SKM-1 treated with dmso at 0.1 percent for 144 hours (cell line): Measurements from ENCODE around the gene JAK3.
"Not testable (repeated sequence)": the region's sequence is repeated elsewhere in the genome, so short reads cannot be mapped to it uniquely, and the experiment has no call there.

ENCODE experiments used
- DNase-seq: peaks from one replicate; lab custom pipeline; 2025; ENCODE audit not compliant: unreplicated experiment; lab: John Stamatoyannopoulos, UW

The JAK3 gene

GRCh38 chr19:17807731-17808316, 40.0 kb downstream of the JAK3 start:
- DNase-seq: no peak

- DNase-seq: no peak
These were observed 40.8 kb downstream of the JAK3 start for GRCh38 chr19:17806945-17807344.

GRCh38 chr19:17805427-17805826, 42.4 kb downstream of the JAK3 start:
- DNase-seq: no peak

- DNase-seq: peak; percentile 54
These were observed 44.4 kb downstream of the JAK3 start for GRCh38 chr19:17803264-17803896.

- DNase-seq: no peak
These were observed 45.5 kb downstream of the JAK3 start for GRCh38 chr19:17802137-17802858.

GRCh38 chr19:17798599-17798998, 49.2 kb downstream of the JAK3 start:
- DNase-seq: not testable (repeated sequence)

- no peak for DNase-seq
These were observed 50.2 kb downstream of the JAK3 start for GRCh38 chr19:17797424-17798201.

GRCh38 chr19:17796838-17797423, 50.9 kb downstream of the JAK3 start:
- DNase-seq: no peak

- no peak for DNase-seq
These were observed 51.6 kb downstream of the JAK3 start for GRCh38 chr19:17796013-17796837.

- no peak for DNase-seq
These were observed 52.3 kb downstream of the JAK3 start for GRCh38 chr19:17795495-17795856.

- DNase-seq: no peak
These were observed 52.9 kb downstream of the JAK3 start, which contains the start of gene B3GNT3 for GRCh38 chr19:17794731-17795494. Gene B3GNT3, plus strand, starts transcription at chr19:17795138. Its CDS starts 12,670 bp downstream, at chr19:17807808.

- DNase-seq: no peak
These were observed 53.4 kb downstream of the JAK3 start for GRCh38 chr19:17794412-17794730.

GRCh38 chr19:17790059-17790780, 57.6 kb downstream of the JAK3 start:
- no peak for DNase-seq

GRCh38 chr19:17788632-17789031, 59.1 kb downstream of the JAK3 start:
- no peak for DNase-seq

GRCh38 chr19:17787274-17787913, 60.4 kb downstream of the JAK3 start:
- DNase-seq: no peak

GRCh38 chr19:17784201-17785008, 63.4 kb downstream of the JAK3 start:
- DNase-seq: peak; percentile 52

- DNase-seq: not testable (repeated sequence)
These were observed 64.1 kb downstream of the JAK3 start for GRCh38 chr19:17783721-17784120.

GRCh38 chr19:17780781-17781180, 67.0 kb downstream of the JAK3 start:
- no peak for DNase-seq
